OCI-LY7 (cell line): ENCODE measurements around the gene SALL4. TPM values are rescaled to one million over a fixed set of nuclear protein-coding genes. Genes with fewer than 3 reads are reported as not detected.

ENCODE experiments used
- BruUV-seq: library from RNA; stranded (reverse); fragments of 400-500 nt; replicated peaks from 2 replicates; lab custom pipeline; 2021; lab: Mats Ljungman, UMichigan
- CTCF ChIA-PET: fragments of 300-600 bp; sonication (Branson Sonifier 250); formaldehyde crosslinking; loops from one replicate; lab custom pipeline; 2022; ENCODE audit warnings: antibody characterized with exemption; ENCODE audit not compliant: unreplicated experiment; lab: Charles Lee
- POLR2A ChIA-PET: fragments of 300-600 bp; sonication (Branson Sonifier 250); formaldehyde crosslinking; loops from one replicate; lab custom pipeline; 2022; ENCODE audit warnings: antibody characterized with exemption; lab: Charles Lee
- DNase-seq: peaks from one replicate; pipeline ENCODE4 v3.0.0-alpha.2; 2015; ENCODE audit warnings: low spot score
- H2AFZ ChIP-seq: fragments of 200-600 bp; sonication (generic), shearing (Covaris generic); 2 replicates; pipeline ENCODE4 v1.6.1; 2014; ENCODE audit warnings: mild to moderate bottlenecking, antibody characterized with exemption, low read length, moderate library complexity
- H3K27ac ChIP-seq: fragments of 200-600 bp; sonication (generic); 2 replicates; pipeline ENCODE4 v1.5.1; 2014; ENCODE audit warnings: mixed run types, low read depth, mild to moderate bottlenecking, moderate library complexity, low read length, inconsistent platforms; ENCODE audit not compliant: poor library complexity, severe bottlenecking
- H3K36me3 ChIP-seq: fragments of 200-600 bp; sonication (generic); 2 replicates; pipeline ENCODE4 v1.6.1; 2014; ENCODE audit warnings: mild to moderate bottlenecking, antibody characterized with exemption, low read length, moderate library complexity, mixed read lengths; ENCODE audit not compliant: insufficient read depth
- H3K4me1 ChIP-seq: fragments of 200-600 bp; sonication (generic); 2 replicates; pipeline ENCODE4 v1.5.1; 2014; ENCODE audit warnings: mild to moderate bottlenecking, low read length; ENCODE audit not compliant: insufficient read depth, poor library complexity, severe bottlenecking
- H3K4me2 ChIP-seq: fragments of 200-600 bp; sonication (generic); 2 replicates; pipeline ENCODE4 v1.6.1; 2014; ENCODE audit warnings: mild to moderate bottlenecking, low read length
- H3K4me3 ChIP-seq: fragments of 200-600 bp; sonication (generic); 2 replicates; pipeline ENCODE4 v1.5.1; 2014; ENCODE audit warnings: mild to moderate bottlenecking, low read depth, low read length; ENCODE audit not compliant: poor library complexity, severe bottlenecking
- H3K79me2 ChIP-seq: fragments of 200-600 bp; sonication (generic); 2 replicates; pipeline ENCODE4 v1.6.1; 2016; ENCODE audit warnings: low read depth, mild to moderate bottlenecking, low read length, moderate library complexity, mixed read lengths; ENCODE audit not compliant: insufficient read depth
- H3K9me2 ChIP-seq: fragments of 200-600 bp; sonication (generic); 2 replicates; pipeline ENCODE4 v1.6.1; 2016; ENCODE audit warnings: mild to moderate bottlenecking, low read length, mixed read lengths; ENCODE audit not compliant: insufficient read depth
- H3K9me3 ChIP-seq: fragments of 200-600 bp; sonication (generic); 2 replicates; pipeline ENCODE4 v1.6.1; 2014; ENCODE audit warnings: mild to moderate bottlenecking, mixed run types, low read length, mixed read lengths
- H4K20me1 ChIP-seq: fragments of 200-600 bp; sonication (generic); 2 replicates; pipeline ENCODE4 v1.6.1; 2014; ENCODE audit warnings: mild to moderate bottlenecking, antibody characterized with exemption, low read length, moderate library complexity, mixed read lengths; ENCODE audit not compliant: insufficient read depth
- EZH2phosphoT487 ChIP-seq: fragments of 200-600 bp; sonication (generic); IDR thresholded peaks from 2 replicates; pipeline ENCODE4 v1.6.1; 2018; ENCODE audit warnings: low read depth, borderline replicate concordance, mild to moderate bottlenecking, mixed run types, antibody characterized with exemption, low read length, moderate library complexity, mixed read lengths
- intact Hi-C: fragments of 100-400 bp; cut with micrococcal nuclease; formaldehyde crosslinking; loops from one replicate; pipeline ENCODE4 v1.10.0; 2022; ENCODE audit not compliant: unreplicated experiment
- total RNA-seq, 2 experiments: library from RNA; depleted of rRNA in 1 of 2; stranded (reverse); fragments of >200 nt in 1 of 2; shearing (Covaris generic) in 1 of 2; gene quantifications; 2 replicates each; pipeline ENCODE4 v1.2.3, GENCODE V29; 2014 to 2022
- TF ChIP-seq, protein P1 (sequence below): fragments of 200-600 bp; sonication (generic); conservative IDR thresholded peaks from 2 replicates; pipeline ENCODE4 v1.5.1; 2014; ENCODE audit warnings: mild to moderate bottlenecking, antibody characterized with exemption, low read length, moderate library complexity, mixed read lengths

The SALL4 gene
- total RNA-seq, 2 experiments from 2014 or later, result 0.06 TPM; not detected in 1

- TF ChIP-seq, protein P1, sequence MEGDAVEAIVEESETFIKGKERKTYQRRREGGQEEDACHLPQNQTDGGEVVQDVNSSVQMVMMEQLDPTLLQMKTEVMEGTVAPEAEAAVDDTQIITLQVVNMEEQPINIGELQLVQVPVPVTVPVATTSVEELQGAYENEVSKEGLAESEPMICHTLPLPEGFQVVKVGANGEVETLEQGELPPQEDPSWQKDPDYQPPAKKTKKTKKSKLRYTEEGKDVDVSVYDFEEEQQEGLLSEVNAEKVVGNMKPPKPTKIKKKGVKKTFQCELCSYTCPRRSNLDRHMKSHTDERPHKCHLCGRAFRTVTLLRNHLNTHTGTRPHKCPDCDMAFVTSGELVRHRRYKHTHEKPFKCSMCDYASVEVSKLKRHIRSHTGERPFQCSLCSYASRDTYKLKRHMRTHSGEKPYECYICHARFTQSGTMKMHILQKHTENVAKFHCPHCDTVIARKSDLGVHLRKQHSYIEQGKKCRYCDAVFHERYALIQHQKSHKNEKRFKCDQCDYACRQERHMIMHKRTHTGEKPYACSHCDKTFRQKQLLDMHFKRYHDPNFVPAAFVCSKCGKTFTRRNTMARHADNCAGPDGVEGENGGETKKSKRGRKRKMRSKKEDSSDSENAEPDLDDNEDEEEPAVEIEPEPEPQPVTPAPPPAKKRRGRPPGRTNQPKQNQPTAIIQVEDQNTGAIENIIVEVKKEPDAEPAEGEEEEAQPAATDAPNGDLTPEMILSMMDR, result no peak
- no peak for TF ChIP-seq EZH2phosphoT487
- intact Hi-C loops, result no loop called here
- no peak overlapping the region for H3K4me3 ChIP-seq
- DNase-seq, result no peak
- no peaks in the 10 kb centered on the region for H3K9me2 ChIP-seq
- no peaks in the 10 kb centered on the region for H3K9me3 ChIP-seq
- no peaks in the 10 kb centered on the region for H3K4me1 ChIP-seq
- no TSS peak for BruUV-seq
- POLR2A ChIA-PET, result interaction anchor here (0.6 to 1.0 kb wide), 2 partner anchors 17 to 32 kb away, joined by 3 read pairs; no protein-coding TSS in a partner anchor
- H2AFZ ChIP-seq, result no peak overlapping the region
- H3K36me3 ChIP-seq, result no peaks in the 10 kb centered on the region
- CTCF ChIA-PET, result interaction anchor here (0.6 kb wide), 1 partner anchor 360 kb away, joined by 3 read pairs; no protein-coding TSS in a partner anchor
- H4K20me1 ChIP-seq, result no peaks in the 10 kb centered on the region
- no peaks in the 10 kb centered on the region for H3K79me2 ChIP-seq
- H3K27ac ChIP-seq, result no peak overlapping the region
- no peak overlapping the region for H3K4me2 ChIP-seq
Observed at GRCh38 chr20:51750037-51750769, 52.1 kb downstream of the SALL4 start.

DNA sequence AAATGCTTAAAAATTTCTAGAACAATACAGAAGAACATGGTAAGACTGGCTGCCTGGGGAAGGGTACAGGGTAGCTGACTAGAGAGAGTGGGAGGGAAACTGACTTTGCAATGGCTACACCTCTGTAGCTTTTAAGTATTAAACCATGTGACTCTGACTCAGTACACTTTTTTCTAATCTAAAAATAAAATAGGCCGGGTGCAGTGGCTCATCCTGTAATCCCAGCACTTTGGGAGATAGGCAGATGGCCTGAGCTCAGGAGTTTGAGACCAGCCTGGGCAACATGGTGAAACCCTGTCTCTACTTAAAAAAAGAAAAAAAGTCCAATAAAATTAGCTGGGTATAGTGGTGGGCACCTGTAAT is 52.7 kb downstream of the SALL4 start:
- ChIA-PET CTCF (interaction anchor here (0.6 kb wide), 1 partner anchor 360 kb away, joined by 3 read pairs; no protein-coding TSS in a partner anchor), POLR2A (no interaction called here)
- no peak for DNase-seq
- Histone ChIP-seq H2AFZ (no peak overlapping the region), H3K9me2 (no peaks in the 10 kb centered on the region), H3K79me2 (no peaks in the 10 kb centered on the region), H3K9me3 (no peaks in the 10 kb centered on the region), H4K20me1 (no peaks in the 10 kb centered on the region), H3K4me3 (no peak overlapping the region), H3K4me1 (no peaks in the 10 kb centered on the region), H3K27ac (no peak overlapping the region), H3K4me2 (no peak overlapping the region), H3K36me3 (no peaks in the 10 kb centered on the region)
- no peak for TF ChIP-seq EZH2phosphoT487
- TF ChIP-seq, protein P1, result no peak
- BruUV-seq, result no TSS peak
- intact Hi-C loops, result no loop called here

DNA sequence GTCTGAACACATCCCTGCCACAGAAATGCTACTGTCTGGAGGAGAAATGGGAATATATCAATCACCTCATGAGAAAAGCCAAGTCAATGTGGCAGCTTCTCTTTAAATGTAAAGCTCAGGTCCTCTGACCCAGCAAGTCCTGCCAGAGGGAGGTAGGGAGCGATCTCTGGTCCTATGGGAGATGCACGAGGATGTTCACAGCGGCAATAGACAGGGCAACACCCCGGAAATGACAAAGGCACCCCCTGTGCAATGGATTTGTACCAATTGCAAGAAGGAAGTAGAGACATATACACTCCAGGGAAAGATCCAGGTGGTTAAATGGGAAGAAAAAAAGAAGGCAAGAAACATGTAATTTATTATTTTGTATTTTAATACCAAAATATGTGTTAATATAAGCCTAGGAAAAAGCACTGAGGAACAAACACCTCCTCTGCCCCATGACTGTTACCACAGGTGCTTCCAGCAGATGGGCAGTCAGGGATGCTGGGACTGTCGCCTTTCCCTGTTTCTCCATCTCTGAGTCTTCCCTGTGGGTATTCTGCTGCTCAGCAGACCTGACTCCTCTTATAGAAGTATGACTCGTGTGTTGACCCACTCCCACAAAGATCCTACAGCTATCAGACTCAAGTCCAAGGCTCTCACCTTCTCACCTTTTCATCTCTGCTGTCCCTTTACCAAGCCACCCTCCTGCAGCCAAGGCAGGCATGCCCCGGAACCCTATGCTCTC is 55.0 kb downstream of the SALL4 start:
- no peak overlapping the region for H3K4me2 ChIP-seq
- intact Hi-C loops, result no loop called here

More for the DNA sequence above, 55.0 kb downstream of the SALL4 start:
- Histone ChIP-seq H3K27ac (no peak overlapping the region), H3K79me2 (no peaks in the 10 kb centered on the region), H3K9me2 (no peaks in the 10 kb centered on the region), H3K4me3 (no peak overlapping the region), H4K20me1 (no peaks in the 10 kb centered on the region), H2AFZ (peak overlapping the region; percentile 37; the same call in 1 of the 2 replicates), H3K9me3 (no peaks in the 10 kb centered on the region), H3K36me3 (no peaks in the 10 kb centered on the region), H3K4me1 (no peaks in the 10 kb centered on the region)
- no TSS peak for BruUV-seq
- no peak for DNase-seq
- TF ChIP-seq, protein P1, result no peak
- no peak for TF ChIP-seq EZH2phosphoT487
- ChIA-PET CTCF (no interaction called here), POLR2A (no interaction called here)
